NCI-H187 treated with DMSO at 0.1 percent for 48 hours (cell line): ENCODE measurements around the gene ACAD8.
"Not testable (repeated sequence)": the region's sequence is repeated elsewhere in the genome, so short reads cannot be mapped to it uniquely, and the experiment has no call there.

ENCODE experiments used
- DNase-seq: peaks from one replicate; lab custom pipeline; 2025; lab: John Stamatoyannopoulos, UW

The ACAD8 gene

DNA sequence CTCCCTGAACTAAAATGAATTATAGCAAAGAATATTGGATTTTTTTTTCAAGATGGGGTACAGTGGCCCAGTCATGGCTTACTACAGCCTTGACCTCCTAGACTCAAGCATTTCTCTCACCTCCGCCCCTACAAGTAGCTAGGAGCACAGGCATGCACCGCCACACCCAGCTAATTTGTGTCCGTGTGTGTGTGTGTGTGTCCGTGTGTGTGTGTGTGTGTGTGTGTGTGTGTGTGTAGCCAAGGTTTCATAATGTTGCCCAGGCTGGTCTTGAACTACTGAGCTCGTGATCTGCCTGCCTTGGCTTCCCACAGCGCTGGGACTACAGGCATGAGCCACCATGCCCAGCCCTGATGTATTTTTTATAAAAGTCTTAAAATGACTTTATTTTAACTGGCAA is 12.8 kb upstream of the ACAD8 start:
- no peak for DNase-seq

- no peak for DNase-seq
Observed at GRCh38 chr11:134242376-134242775, 11.0 kb upstream of the ACAD8 start.

DNA sequence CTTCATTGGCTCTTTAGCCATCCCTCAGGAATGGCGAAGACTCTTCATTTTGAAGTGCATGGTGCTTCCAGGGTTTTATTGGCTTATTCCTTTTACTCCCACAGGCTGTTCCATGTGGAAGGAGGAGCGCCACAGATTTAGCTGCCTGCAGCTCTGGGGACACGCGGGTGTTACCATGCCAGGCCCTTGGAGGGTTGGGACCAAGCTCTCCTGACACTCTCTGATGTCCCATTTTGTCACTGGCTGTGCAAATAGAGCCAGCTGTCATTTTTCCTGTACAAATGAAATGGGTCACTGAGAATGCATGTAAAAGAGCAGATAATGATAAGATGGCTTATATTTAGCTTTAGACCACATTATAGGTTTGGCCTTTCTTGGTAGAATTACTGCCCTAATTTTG is 9.5 kb upstream of the ACAD8 start:
- DNase-seq, result no peak

DNA sequence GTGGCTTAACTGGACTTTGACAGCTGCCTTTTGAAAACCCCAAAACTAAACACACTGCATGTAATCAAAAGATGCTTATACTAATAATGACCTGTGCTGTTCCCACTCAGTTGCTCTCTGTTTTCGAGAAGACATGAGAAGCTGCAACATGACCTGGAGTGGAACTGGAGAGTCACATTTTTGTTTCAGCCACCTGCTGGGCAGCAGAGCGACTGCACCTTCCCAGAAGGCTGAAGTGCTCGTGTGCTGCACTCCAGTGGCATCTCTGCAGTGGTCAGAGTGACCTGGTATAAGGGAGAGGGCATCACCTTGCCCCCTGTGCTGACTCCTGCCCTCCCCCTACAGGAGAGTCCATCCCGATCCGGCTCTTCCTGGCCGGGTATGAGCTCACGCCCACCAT is 8.8 kb upstream of the ACAD8 start:
- no peak for DNase-seq

GRCh38 chr11:134245434-134245833 is 7.9 kb upstream of the ACAD8 start:
- DNase-seq, result no peak

DNA sequence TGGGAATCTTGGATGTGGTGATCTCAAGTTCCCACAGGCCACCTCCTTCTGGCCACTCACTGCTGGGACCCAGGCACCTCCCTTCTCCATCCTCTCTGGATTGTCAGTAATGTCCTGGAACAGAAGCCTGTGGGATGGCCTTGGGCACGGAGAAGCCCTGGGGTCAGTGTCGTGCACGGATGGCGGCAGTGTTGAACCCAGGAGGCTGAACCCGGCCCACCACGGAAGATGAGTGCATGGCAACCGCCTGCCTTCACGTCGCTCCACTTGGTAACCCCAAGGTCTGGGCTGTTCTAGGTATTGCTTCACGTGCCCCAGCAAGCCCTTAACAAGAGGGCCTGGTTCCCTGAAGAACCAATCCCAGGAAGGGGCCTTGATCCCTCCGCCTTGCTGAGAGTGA is 7.3 kb upstream of the ACAD8 start:
- no peak for DNase-seq

DNA sequence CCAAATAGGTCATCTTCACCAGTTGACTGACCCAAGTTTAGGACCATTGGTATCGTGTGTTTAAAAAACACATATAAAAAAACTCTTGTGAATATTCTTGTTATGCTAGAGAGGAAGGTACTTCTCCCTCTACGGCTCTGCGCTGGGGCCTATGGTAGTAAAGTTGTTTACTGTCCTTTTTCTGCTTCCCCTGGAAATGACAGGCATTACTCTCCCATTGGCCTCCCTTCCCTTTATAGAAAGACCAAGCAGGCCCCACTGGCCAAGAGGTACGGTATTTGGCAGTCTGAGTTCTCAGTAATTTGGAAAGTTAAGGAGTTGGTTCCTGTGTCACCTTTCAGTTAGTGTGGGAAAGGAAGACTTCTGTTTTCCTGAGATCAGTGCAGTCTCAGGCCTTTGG is 6.7 kb upstream of the ACAD8 start:
- DNase-seq, result no peak

DNA sequence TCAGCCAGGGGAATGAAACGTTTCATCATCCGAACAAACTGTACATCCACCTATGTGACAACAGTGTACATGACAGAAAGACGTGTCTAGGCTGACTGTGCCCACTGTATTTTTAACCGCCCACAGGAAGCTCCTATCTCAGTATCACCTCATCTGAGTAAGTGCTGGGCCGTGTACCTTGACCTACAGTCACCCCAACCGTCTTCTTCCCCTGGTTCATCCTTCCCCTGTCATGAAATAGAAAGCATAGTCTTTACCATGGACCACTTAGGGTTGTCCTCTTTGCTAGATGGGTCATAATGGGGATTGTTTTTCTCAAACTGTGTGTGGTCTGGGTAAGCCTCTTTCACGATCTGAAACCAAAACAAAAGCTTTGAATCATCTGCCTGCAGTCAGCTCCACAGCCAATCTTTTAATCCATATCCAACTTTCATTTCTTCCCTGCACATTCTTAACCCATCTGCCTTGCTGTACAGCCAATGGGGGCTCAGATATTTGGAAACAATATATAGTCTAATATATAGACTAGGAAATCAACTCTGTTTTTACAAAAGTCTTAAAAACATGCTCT is 4.4 kb upstream of the ACAD8 start:
- DNase-seq, result no peak

- DNase-seq, result no peak
Observed at GRCh38 chr11:134250246-134250645, 3.1 kb upstream of the ACAD8 start.

GRCh38 chr11:134250675-134251074 is 2.7 kb upstream of the ACAD8 start:
- no peak for DNase-seq

- no peak for DNase-seq
Observed at GRCh38 chr11:134252346-134253187, 801 bp upstream of the ACAD8 start.

GRCh38 chr11:134254433-134255183 is 1.2 kb downstream of the ACAD8 start:
- no peak for DNase-seq

DNA sequence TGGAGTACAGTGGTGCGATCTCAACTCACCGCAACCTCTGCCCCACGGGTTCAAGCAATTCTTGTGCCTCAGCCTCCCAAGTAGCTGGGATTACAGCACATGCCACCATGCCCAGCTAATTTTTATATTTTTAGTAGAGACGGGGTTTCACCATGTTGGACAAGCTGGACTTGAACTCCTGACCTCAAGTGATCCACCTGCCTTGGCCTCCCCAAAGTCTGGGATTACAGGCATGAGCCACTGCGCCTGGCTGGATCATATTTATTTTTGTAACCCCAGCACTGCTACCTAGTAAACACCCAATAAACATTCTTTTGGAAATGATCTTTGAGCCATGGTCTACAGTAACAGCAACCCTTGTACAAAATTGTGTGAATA is 1.8 kb downstream of the ACAD8 start:
- DNase-seq, result not testable (repeated sequence)

GRCh38 chr11:134257101-134257500 is 3.7 kb downstream of the ACAD8 start:
- DNase-seq, result no peak

GRCh38 chr11:134258577-134258976 is 5.2 kb downstream of the ACAD8 start:
- DNase-seq, result no peak

GRCh38 chr11:134260503-134260902 is 7.1 kb downstream of the ACAD8 start:
- DNase-seq, result no peak

GRCh38 chr11:134260983-134261382 is 7.6 kb downstream of the ACAD8 start:
- DNase-seq, result no peak

GRCh38 chr11:134261626-134262488 is 8.5 kb downstream of the ACAD8 start:
- DNase-seq, result no peak

- no peak for DNase-seq
Observed at GRCh38 chr11:134264966-134265764, 11.8 kb downstream of the ACAD8 start.

DNA sequence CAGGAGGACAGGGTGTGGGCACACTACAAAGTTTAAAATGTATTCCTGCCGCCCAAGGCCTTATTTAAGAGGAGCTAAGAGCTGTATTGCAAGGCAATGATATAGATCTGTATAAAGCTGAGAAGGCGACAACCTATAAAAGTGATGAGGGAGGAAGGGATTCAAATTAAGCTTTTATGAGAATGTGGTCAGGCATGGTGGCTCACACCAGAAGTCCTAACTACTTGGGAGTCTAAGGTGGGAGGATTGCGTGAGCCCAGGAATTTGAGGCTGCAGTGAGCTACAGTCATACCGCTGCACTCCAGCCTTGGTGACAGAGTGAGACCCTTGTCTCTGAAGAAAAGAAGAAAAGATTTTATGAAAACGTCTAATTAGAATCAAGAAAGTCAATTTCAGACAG is 13.1 kb downstream of the ACAD8 start:
- DNase-seq, result no peak

- DNase-seq, result no peak
Observed at GRCh38 chr11:134266841-134267251, 13.5 kb downstream of the ACAD8 start.
